ENCODE results near the gene JPH3. TPM values are rescaled to one million over a fixed set of nuclear protein-coding genes. Genes with fewer than 3 reads are reported as not detected.

JPH3 gene
- total RNA-seq, 1 experiment from 2014 or later, result 32.7 TPM

- Mint-ChIP-seq H3K27ac (no peak overlapping the region; a peak in 1 of 7 replicates), H3K9me3 (0 out of 5 replicates have a peak, but pooled peaks cover 0 to 1% of the 10 kb centered on the region in 2 experiments), H3K36me3 (ENCODE audit: insufficient read depth in 1 of 3, low read depth in 3 of 3) (peaks cover 0 to 2% (median 0%) of the 10 kb centered on the region in 3 experiments; a peak in 1 of 7 replicates), H3K4me3 (no peak overlapping the region), H3K27me3 (ENCODE audit: low read depth) (no peaks in the 10 kb centered on the region; the same call in 1 of the 2 replicates), H3K4me1 (peaks cover 4 to 34% of the 10 kb centered on the region in 2 experiments)
- H3K27me3 ChIP-seq (ENCODE audit: insufficient read depth, low read length), result no peaks in the 10 kb centered on the region
- H2BK20ac ChIP-seq (ENCODE audit: low read depth, low read length, poor library complexity, severe bottlenecking), result no peak overlapping the region
- no peak overlapping the region for H3K14ac ChIP-seq (ENCODE audit: insufficient read depth, low read length)
- no peaks in the 10 kb centered on the region for H3K79me1 ChIP-seq (ENCODE audit: insufficient read depth, low read depth, low read length, poor library complexity, severe bottlenecking)
- H3K56ac ChIP-seq (ENCODE audit: insufficient read length, low read depth, low read length), result no peak overlapping the region
- H3K4me2 ChIP-seq (ENCODE audit: insufficient read depth, insufficient read length, low read length), result no peak overlapping the region
- H2BK12ac ChIP-seq (ENCODE audit: insufficient read length, low read depth, low read length), result no peak overlapping the region
- H4K5ac ChIP-seq (ENCODE audit: insufficient read length, low read depth, low read length), result no peak overlapping the region
- no peaks in the 10 kb centered on the region for H3K4me1 ChIP-seq (ENCODE audit: insufficient read depth, low read length)
- H4K91ac ChIP-seq (ENCODE audit: insufficient read length, low read depth, low read length), result no peak overlapping the region
- no peak overlapping the region for H3K27ac ChIP-seq (ENCODE audit: insufficient read length, low read depth, low read length)
- no peak for DNase-seq
- H3K23me2 ChIP-seq (ENCODE audit: insufficient read length, low read depth, low read length, poor library complexity, severe bottlenecking), result no peaks in the 10 kb centered on the region
- WGBS (ENCODE audit: extremely low coverage, insufficient read length, low lambda C conversion rate), result no CpG with 5 or more reads among the region's 13 CpGs
- no peaks in the 10 kb centered on the region for H3K9me3 ChIP-seq (ENCODE audit: control insufficient read depth, low read depth, low read length)
- no peak for TF ChIP-seq CTCF (conservative IDR thresholded peaks at IDR 0.05)
- H2BK5ac ChIP-seq (ENCODE audit: insufficient read length, low read length), result no peak overlapping the region
- H3K23ac ChIP-seq (ENCODE audit: insufficient read length, low read depth, low read length), result no peak overlapping the region
- H2BK15ac ChIP-seq (ENCODE audit: low read depth, low read length), result no peak overlapping the region
- H2BK120ac ChIP-seq (ENCODE audit: low read depth, low read length, poor library complexity, severe bottlenecking), result no peak overlapping the region
- no peak overlapping the region for H4K8ac ChIP-seq (replicated peaks; ENCODE audit: insufficient read length, low read depth, low read length)
- H3K4ac ChIP-seq (ENCODE audit: low read depth, low read length), result no peak overlapping the region
- H3K79me2 ChIP-seq (ENCODE audit: insufficient read depth, low read length), result no peaks in the 10 kb centered on the region
- no peak overlapping the region for H2AFZ ChIP-seq (ENCODE audit: low read length)
- H3K18ac ChIP-seq (ENCODE audit: insufficient read length, low read depth, low read length), result no peak overlapping the region
- no peak overlapping the region for H3K9ac ChIP-seq (ENCODE audit: extremely low read depth, insufficient read length, low read length)
- H3T11ph ChIP-seq (ENCODE audit: low read length), result no peak overlapping the region
- H4K20me1 ChIP-seq (ENCODE audit: control insufficient read depth, insufficient read depth, insufficient read length), result no peaks in the 10 kb centered on the region
- no peak overlapping the region for H2AK5ac ChIP-seq (ENCODE audit: insufficient read length, low read length)
Measured at GRCh38 chr16:87625241-87625797, 23.0 kb downstream of the JPH3 start.

Measured in H9 (cell line).